Stimulated activated naive CD8-positive, alpha-beta T cell treated with anti-CD3 and anti-CD28 coated beads, Interleukin-15, amount 100 ng/mL, for 72 hours (primary cell): ENCODE measurements around the gene UFSP1.

Experiments
- ATAC-seq: fragments of 150-1000 bp; cut with Tn5 transposase; 2 replicates; pipeline ENCODE4 v1.10.0; 2021; ENCODE audit warnings: mild to moderate bottlenecking, moderate library complexity
- DNase-seq, 2 donors: peaks; one replicate each; pipeline ENCODE4 v3.0.0; 2021 to 2022
- H3K27ac Mint-ChIP-seq, 2 donors: one replicate each; pipeline ENCODE4 v1.8.0; 2022; ENCODE audit warnings: mild to moderate bottlenecking in 2 of 2, mixed read lengths in 2 of 2, moderate library complexity in 2 of 2
- H3K27me3 Mint-ChIP-seq: one replicate; pipeline ENCODE4 v1.8.0; 2022; ENCODE audit warnings: mixed read lengths
- H3K4me1 Mint-ChIP-seq: one replicate; pipeline ENCODE4 v1.8.0; 2022; ENCODE audit warnings: mild to moderate bottlenecking, mixed read lengths
- H3K4me3 Mint-ChIP-seq, 2 donors: one replicate each; pipeline ENCODE4 v1.8.0; 2022; ENCODE audit warnings: mild to moderate bottlenecking in 2 of 2, mixed read lengths in 2 of 2, moderate library complexity in 1 of 2
- H3K9me3 Mint-ChIP-seq, 2 donors: one replicate each; pipeline ENCODE4 v1.8.0; 2022; ENCODE audit warnings: mixed read lengths in 2 of 2

UFSP1 gene

GRCh38 chr7:100878013-100878412 is 11.5 kb downstream of the UFSP1 start:
- Mint-ChIP-seq H3K4me3 (peak overlapping the region in 1 of 2 donors; percentile 14), H3K4me1 (peaks cover 72% of the 10 kb centered on the region), H3K27ac (peak overlapping the region in 1 of 2 donors; percentile 78), H3K9me3 (no peaks in the 10 kb centered on the region), H3K27me3 (no peaks in the 10 kb centered on the region)
- ATAC-seq (no peak), DNase-seq (no peak)

- peak in 1 of 2 donors; percentile 66 for DNase-seq
- Mint-ChIP-seq H3K9me3 (no peaks in the 10 kb centered on the region), H3K4me1 (peaks cover 65% of the 10 kb centered on the region), H3K27me3 (no peaks in the 10 kb centered on the region), H3K27ac (peak overlapping the region; percentile 98 to 99), H3K4me3 (peak overlapping the region; percentile 96 to 99)
- ATAC-seq, result peak; percentile 65
Observed at GRCh38 chr7:100875356-100875751, 14.2 kb downstream of the UFSP1 start.

GRCh38 chr7:100874577-100875355 is 14.7 kb downstream of the UFSP1 start, which contains the start of gene SRRT:
TSS of gene SRRT (plus strand) at chr7:100875103. CDS start at chr7:100875591, 488 bp downstream.
- H3K9me3 Mint-ChIP-seq, result no peaks in the 10 kb centered on the region
- H3K27me3 Mint-ChIP-seq, result no peaks in the 10 kb centered on the region
- peak within 1 kb of the TSS; percentile 96 to 99 for H3K4me3 Mint-ChIP-seq
- peak within 1 kb of the TSS; percentile 98 to 99 for H3K27ac Mint-ChIP-seq
- DNase-seq (peak; percentile 98 to 99), ATAC-seq (peak; percentile 93)
- H3K4me1 Mint-ChIP-seq, result peaks cover 61% of the 10 kb centered on the region

- DNase-seq (no peak), ATAC-seq (no peak)
- Mint-ChIP-seq H3K9me3 (no peaks in the 10 kb centered on the region), H3K4me1 (peaks cover 56% of the 10 kb centered on the region), H3K4me3 (peak overlapping the region; percentile 96 to 99), H3K27me3 (no peaks in the 10 kb centered on the region), H3K27ac (peak overlapping the region; percentile 98 to 99)
Observed at GRCh38 chr7:100874300-100874576, 15.3 kb downstream of the UFSP1 start.

GRCh38 chr7:100873599-100874299 is 15.8 kb downstream of the UFSP1 start:
- no peak for DNase-seq
- Mint-ChIP-seq H3K4me1 (peaks cover 57% of the 10 kb centered on the region), H3K27ac (peak overlapping the region; percentile 98 to 99), H3K9me3 (no peaks in the 10 kb centered on the region), H3K27me3 (no peaks in the 10 kb centered on the region), H3K4me3 (peak overlapping the region; percentile 96 to 99)
- ATAC-seq, result no peak

- Mint-ChIP-seq H3K4me1 (peaks cover 44% of the 10 kb centered on the region), H3K27me3 (no peaks in the 10 kb centered on the region), H3K27ac (peak overlapping the region; percentile 94 to 98), H3K9me3 (no peaks in the 10 kb centered on the region), H3K4me3 (peak overlapping the region; percentile 84 to 94)
- DNase-seq (no peak), ATAC-seq (peak; percentile 18)
Observed at GRCh38 chr7:100867776-100868485, 21.6 kb downstream of the UFSP1 start.

- Mint-ChIP-seq H3K4me1 (peaks cover 44% of the 10 kb centered on the region), H3K9me3 (no peaks in the 10 kb centered on the region), H3K27ac (peak within 1 kb of the TSS; percentile 96 to 98), H3K27me3 (no peaks in the 10 kb centered on the region), H3K4me3 (peak within 1 kb of the TSS; percentile 84 to 94)
- peak; percentile 73 for ATAC-seq
- DNase-seq, result peak; percentile 42 to 73
Observed at GRCh38 chr7:100867040-100867775, 22.3 kb downstream of the UFSP1 start, which contains the start of gene TRIP6. TSS of gene TRIP6 (plus strand) at chr7:100867387. CDS start at chr7:100867498, 111 bp downstream.

GRCh38 chr7:100866729-100867039 is 22.8 kb downstream of the UFSP1 start:
- Mint-ChIP-seq H3K4me1 (peaks cover 44% of the 10 kb centered on the region), H3K27ac (peak overlapping the region; percentile 96), H3K27me3 (no peaks in the 10 kb centered on the region), H3K4me3 (peak overlapping the region; percentile 84 to 94), H3K9me3 (no peaks in the 10 kb centered on the region)
- no peak for ATAC-seq
- no peak for DNase-seq

- Mint-ChIP-seq H3K4me1 (peaks cover 44% of the 10 kb centered on the region), H3K27ac (peak overlapping the region; percentile 96), H3K27me3 (no peaks in the 10 kb centered on the region), H3K9me3 (no peaks in the 10 kb centered on the region), H3K4me3 (peak overlapping the region; percentile 84 to 94)
- DNase-seq, result peak; percentile 50 to 73
- ATAC-seq, result peak; percentile 76
Observed at GRCh38 chr7:100865938-100866728, 23.4 kb downstream of the UFSP1 start.

GRCh38 chr7:100865372-100865911 is 24.1 kb downstream of the UFSP1 start:
- H3K27ac Mint-ChIP-seq, result peak overlapping the region; percentile 33 to 96
- DNase-seq, result no peak
- H3K27me3 Mint-ChIP-seq, result no peaks in the 10 kb centered on the region
- no peak for ATAC-seq
- peak overlapping the region; percentile 84 to 94 for H3K4me3 Mint-ChIP-seq
- H3K4me1 Mint-ChIP-seq, result peaks cover 42% of the 10 kb centered on the region
- H3K9me3 Mint-ChIP-seq, result no peaks in the 10 kb centered on the region

- Mint-ChIP-seq H3K4me1 (peaks cover 38% of the 10 kb centered on the region), H3K9me3 (no peaks in the 10 kb centered on the region), H3K27me3 (no peaks in the 10 kb centered on the region), H3K4me3 (no peak overlapping the region), H3K27ac (no peak overlapping the region)
- DNase-seq, result no peak
- no peak for ATAC-seq
Observed at GRCh38 chr7:100864263-100864845, 25.2 kb downstream of the UFSP1 start.

- Mint-ChIP-seq H3K27me3 (no peaks in the 10 kb centered on the region), H3K27ac (no peak overlapping the region), H3K4me3 (no peak overlapping the region), H3K9me3 (no peaks in the 10 kb centered on the region), H3K4me1 (peaks cover 31% of the 10 kb centered on the region)
- no peak for DNase-seq
- no peak for ATAC-seq
Observed at GRCh38 chr7:100863406-100863950, 26.0 kb downstream of the UFSP1 start.

GRCh38 chr7:100861616-100861985 is 27.9 kb downstream of the UFSP1 start:
- no peaks in the 10 kb centered on the region for H3K9me3 Mint-ChIP-seq
- DNase-seq (no peak), ATAC-seq (no peak)
- H3K27ac Mint-ChIP-seq, result peak overlapping the region in 1 of 2 donors; percentile 25
- no peaks in the 10 kb centered on the region for H3K27me3 Mint-ChIP-seq
- peaks cover 18% of the 10 kb centered on the region for H3K4me1 Mint-ChIP-seq
- no peak overlapping the region for H3K4me3 Mint-ChIP-seq
